ENCODE data around the gene CRIM1. TPM values are rescaled to one million over a fixed set of nuclear protein-coding genes. Genes with fewer than 3 reads are reported as not detected.
A peak's percentile ranks its signal among the peaks of the same experiment; 100 is the strongest.

Gene CRIM1
- total RNA-seq, 2 experiments from 2014 or later, result 3.9 to 5.2 TPM

DNA sequence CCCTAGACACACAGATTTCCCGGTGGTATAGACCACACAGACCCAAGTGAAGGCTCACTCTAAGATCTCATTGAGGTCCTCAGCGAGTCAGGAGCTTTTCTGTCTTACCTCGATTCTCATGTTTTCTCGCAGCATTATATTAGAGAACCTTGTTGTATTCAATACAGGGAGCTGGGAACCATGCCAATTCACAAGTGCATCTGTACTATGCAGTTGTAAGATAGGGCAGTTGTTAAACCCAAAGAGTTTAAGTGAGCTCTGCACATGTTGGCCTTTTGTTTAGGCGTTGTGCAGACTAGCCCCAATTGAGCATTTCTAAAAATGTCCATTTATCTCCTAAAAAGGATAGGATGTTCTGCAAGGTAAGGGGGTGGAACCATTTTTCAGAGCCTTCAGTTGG, 182.8 kb downstream of the CRIM1 start:
- H3K4me1 Mint-ChIP-seq, result no peaks in the 10 kb centered on the region
- no peak overlapping the region for H3K27ac Mint-ChIP-seq
- ATAC-seq, result no peak

DNA sequence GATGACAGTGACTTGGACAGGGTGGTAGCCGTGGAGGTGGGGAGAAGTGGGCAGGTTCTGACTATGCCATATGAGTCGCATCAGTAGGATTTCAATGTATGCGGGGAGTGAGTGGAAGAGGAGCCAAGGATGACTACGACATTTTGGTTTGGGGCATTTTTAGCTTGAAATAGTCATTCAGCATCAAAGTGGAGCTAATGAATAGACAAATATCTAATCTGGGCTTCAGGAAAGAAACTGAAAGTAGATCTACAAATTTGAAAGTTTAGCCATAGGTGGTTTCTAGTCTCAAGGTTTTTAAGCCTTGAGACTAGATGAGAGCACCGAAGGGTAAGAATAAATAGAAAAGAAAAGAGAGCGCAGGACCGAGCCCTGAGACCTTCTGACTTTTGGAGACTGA, 184.1 kb downstream of the CRIM1 start:
- Mint-ChIP-seq H3K27me3 (no peaks in the 10 kb centered on the region), H3K4me1 (no peaks in the 10 kb centered on the region), H3K27ac (no peak overlapping the region), H3K4me3 (no peak overlapping the region), H3K9me3 (ENCODE audit: low read depth) (no peaks in the 10 kb centered on the region), H3K36me3 (ENCODE audit: low read depth) (no peaks in the 10 kb centered on the region)
- POLR2A ChIA-PET, result no interaction called here
- intact Hi-C loops (cut with DNase I, micrococcal nuclease), result no loop called here
- DNase-seq (no peak), ATAC-seq (no peak)
- CTCF ChIA-PET, result interaction anchor here (0.6 kb wide), 1 partner anchor 47 kb away, joined by 3 read pairs; no protein-coding TSS in a partner anchor

More for the DNA sequence above, 182.8 kb downstream of the CRIM1 start:
- no peak for DNase-seq
- ChIA-PET POLR2A (interaction anchor here (0.7 kb wide), 1 partner anchor 180 kb away, joined by 3 read pairs; no protein-coding TSS in a partner anchor), CTCF (no interaction called here)
- Mint-ChIP-seq H3K9me3 (ENCODE audit: low read depth) (no peaks in the 10 kb centered on the region), H3K4me3 (no peak overlapping the region), H3K36me3 (ENCODE audit: low read depth) (no peaks in the 10 kb centered on the region), H3K27me3 (no peaks in the 10 kb centered on the region)
- intact Hi-C loops (cut with DNase I, micrococcal nuclease), result no loop called here

GRCh38 chr2:36540986-36541754, 185.6 kb downstream of the CRIM1 start:
- Mint-ChIP-seq H3K4me3 (no peak overlapping the region), H3K4me1 (no peaks in the 10 kb centered on the region), H3K27me3 (no peaks in the 10 kb centered on the region), H3K27ac (no peak overlapping the region), H3K36me3 (ENCODE audit: low read depth) (no peaks in the 10 kb centered on the region), H3K9me3 (ENCODE audit: low read depth) (no peaks in the 10 kb centered on the region)
- intact Hi-C loops (cut with DNase I, micrococcal nuclease), result no loop called here
- POLR2A ChIA-PET, result no interaction called here
- ATAC-seq (no peak), DNase-seq (no peak)
- CTCF ChIA-PET, result no interaction called here

GRCh38 chr2:36541891-36542595, 186.5 kb downstream of the CRIM1 start:
- CTCF ChIA-PET, result no interaction called here
- no peaks in the 10 kb centered on the region for H3K4me1 Mint-ChIP-seq
- no peaks in the 10 kb centered on the region for H3K9me3 Mint-ChIP-seq (ENCODE audit: low read depth)
- H3K27ac Mint-ChIP-seq, result no peak overlapping the region
- no peak overlapping the region for H3K4me3 Mint-ChIP-seq
- ATAC-seq, result no peak
- intact Hi-C loops (cut with DNase I, micrococcal nuclease), result no loop called here
- no peaks in the 10 kb centered on the region for H3K27me3 Mint-ChIP-seq
- POLR2A ChIA-PET, result no interaction called here
- DNase-seq, result no peak
- no peaks in the 10 kb centered on the region for H3K36me3 Mint-ChIP-seq (ENCODE audit: low read depth)

GRCh38 chr2:36544638-36545338, 189.2 kb downstream of the CRIM1 start:
- H3K27ac Mint-ChIP-seq, result no peak overlapping the region
- no peaks in the 10 kb centered on the region for H3K9me3 Mint-ChIP-seq (ENCODE audit: low read depth)
- intact Hi-C loops (cut with DNase I, micrococcal nuclease), result no loop called here
- H3K36me3 Mint-ChIP-seq (ENCODE audit: low read depth), result peaks cover 19% of the 10 kb centered on the region
- no peaks in the 10 kb centered on the region for H3K27me3 Mint-ChIP-seq
- CTCF ChIA-PET, result interaction anchor here (0.6 to 2.1 kb wide), 3 partner anchors 13 to 198 kb away, joined by 3 to 7 read pairs (median 3); no protein-coding TSS in a partner anchor
- H3K4me1 Mint-ChIP-seq, result peaks cover 9% of the 10 kb centered on the region
- ATAC-seq, result no peak
- H3K4me3 Mint-ChIP-seq, result no peak overlapping the region
- no peak for DNase-seq
- POLR2A ChIA-PET, result no interaction called here

DNA sequence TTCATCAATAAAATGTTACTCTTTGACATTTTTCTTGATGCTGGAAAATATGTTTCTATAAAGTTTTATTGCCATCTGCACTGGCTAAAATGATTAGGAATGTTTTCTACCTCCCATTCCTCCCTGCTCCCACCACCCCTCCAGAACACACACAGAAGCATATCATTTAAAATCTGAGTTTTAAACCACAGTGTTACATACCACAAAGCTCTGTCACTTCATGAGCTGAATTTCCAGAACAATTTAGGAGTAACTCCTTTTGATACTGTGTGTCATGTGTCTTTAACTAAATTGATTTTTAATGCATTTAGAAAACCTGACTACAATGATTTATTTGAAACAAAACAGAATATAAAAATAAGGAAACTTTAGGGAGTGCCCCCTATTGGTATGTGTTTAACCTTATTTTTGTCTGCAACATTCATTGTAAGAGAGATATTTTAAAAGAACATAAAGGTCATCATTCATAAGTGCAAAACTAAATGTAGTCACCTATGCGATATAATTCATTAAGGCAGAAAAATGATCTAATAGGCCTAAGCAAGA, 190.4 kb downstream of the CRIM1 start:
- Mint-ChIP-seq H3K4me3 (no peak overlapping the region), H3K36me3 (ENCODE audit: low read depth) (peaks cover 22% of the 10 kb centered on the region), H3K27me3 (no peaks in the 10 kb centered on the region), H3K4me1 (peaks cover 13% of the 10 kb centered on the region), H3K27ac (no peak overlapping the region), H3K9me3 (ENCODE audit: low read depth) (no peaks in the 10 kb centered on the region)
- DNase-seq, result no peak
- ChIA-PET POLR2A (no interaction called here), CTCF (interaction anchor here (0.8 to 2.1 kb wide), 2 partner anchors 12 to 52 kb away, joined by 3 to 7 read pairs; no protein-coding TSS in a partner anchor)
- ATAC-seq, result no peak
- intact Hi-C loops (cut with DNase I, micrococcal nuclease), result no loop called here

DNA sequence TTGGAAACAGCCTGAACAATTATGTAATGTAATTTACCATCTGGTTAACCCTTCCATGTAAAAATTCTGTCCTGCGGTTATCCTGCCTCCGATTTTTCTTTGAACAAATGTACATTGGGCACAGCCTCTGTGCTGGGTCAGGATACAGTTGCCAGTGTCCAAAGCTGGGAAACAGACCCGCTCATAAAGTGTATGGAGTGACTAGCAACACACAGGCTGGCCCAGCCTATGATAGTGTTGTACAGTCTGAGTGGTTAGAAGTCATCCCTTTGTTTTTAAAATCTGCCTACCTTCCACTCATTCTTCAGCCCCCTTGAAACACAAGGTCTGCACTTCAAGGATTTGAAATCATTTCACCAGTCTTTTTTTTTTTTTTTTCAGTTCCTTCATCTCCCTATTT, 192.3 kb downstream of the CRIM1 start:
- H3K9me3 Mint-ChIP-seq (ENCODE audit: low read depth), result no peaks in the 10 kb centered on the region
- intact Hi-C loops (cut with DNase I, micrococcal nuclease), result no loop called here
- no peak overlapping the region for H3K27ac Mint-ChIP-seq
- ChIA-PET CTCF (no interaction called here), POLR2A (no interaction called here)
- H3K4me1 Mint-ChIP-seq, result peaks cover 13% of the 10 kb centered on the region
- no peaks in the 10 kb centered on the region for H3K27me3 Mint-ChIP-seq
- peaks cover 30% of the 10 kb centered on the region for H3K36me3 Mint-ChIP-seq (ENCODE audit: low read depth)
- ATAC-seq, result no peak
- DNase-seq, result no peak
- H3K4me3 Mint-ChIP-seq, result no peak overlapping the region

DNA sequence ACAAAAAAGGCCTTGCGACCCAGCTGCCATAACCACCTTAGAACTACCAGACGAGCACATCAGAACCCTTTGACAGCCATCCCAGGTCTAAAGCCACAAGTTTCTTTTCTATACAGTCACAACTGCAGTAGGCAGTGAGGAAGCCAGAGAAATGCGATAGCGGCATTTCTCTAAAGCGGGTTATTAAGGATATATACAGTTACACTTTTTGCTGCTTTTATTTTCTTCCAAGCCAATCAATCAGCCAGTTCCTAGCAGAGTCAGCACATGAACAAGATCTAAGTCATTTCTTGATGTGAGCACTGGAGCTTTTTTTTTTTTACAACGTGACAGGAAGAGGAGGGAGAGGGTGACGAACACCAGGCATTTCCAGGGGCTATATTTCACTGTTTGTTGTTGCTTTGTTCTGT, 193.6 kb downstream of the CRIM1 start:
- Mint-ChIP-seq H3K36me3 (ENCODE audit: low read depth) (peaks cover 34% of the 10 kb centered on the region), H3K27me3 (no peaks in the 10 kb centered on the region), H3K27ac (peak overlapping the region; percentile 61), H3K4me1 (peaks cover 13% of the 10 kb centered on the region), H3K9me3 (ENCODE audit: low read depth) (no peaks in the 10 kb centered on the region), H3K4me3 (no peak overlapping the region)
- DNase-seq, result no peak
- intact Hi-C loops (cut with DNase I, micrococcal nuclease), result no loop called here
- ChIA-PET CTCF (interaction anchor here (0.6 kb wide), 1 partner anchor 117 kb away, joined by 3 read pairs; no protein-coding TSS in a partner anchor), POLR2A (interaction anchor here (0.6 kb wide), 1 partner anchor 116 kb away, joined by 5 read pairs; no protein-coding TSS in a partner anchor)
- ATAC-seq, result peak; percentile 86

DNA sequence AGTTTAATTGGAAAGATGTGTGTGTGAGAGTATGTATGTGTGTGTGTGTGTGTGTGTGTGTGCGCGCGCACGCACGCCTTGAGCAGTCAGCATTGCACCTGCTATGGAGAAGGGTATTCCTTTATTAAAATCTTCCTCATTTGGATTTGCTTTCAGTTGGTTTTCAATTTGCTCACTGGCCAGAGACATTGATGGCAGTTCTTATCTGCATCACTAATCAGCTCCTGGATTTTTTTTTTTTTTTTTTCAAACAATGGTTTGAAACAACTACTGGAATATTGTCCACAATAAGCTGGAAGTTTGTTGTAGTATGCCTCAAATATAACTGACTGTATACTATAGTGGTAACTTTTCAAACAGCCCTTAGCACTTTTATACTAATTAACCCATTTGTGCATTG, 194.4 kb downstream of the CRIM1 start:
- Mint-ChIP-seq H3K27me3 (no peaks in the 10 kb centered on the region), H3K4me1 (peaks cover 13% of the 10 kb centered on the region), H3K4me3 (no peak overlapping the region), H3K27ac (no peak overlapping the region), H3K9me3 (ENCODE audit: low read depth) (no peaks in the 10 kb centered on the region), H3K36me3 (ENCODE audit: low read depth) (peaks cover 36% of the 10 kb centered on the region)
- CTCF ChIA-PET, result interaction anchor here (0.7 to 3.0 kb wide), 2 partner anchors 14 to 78 kb away, joined by 3 to 9 read pairs; no protein-coding TSS in a partner anchor
- no peak for ATAC-seq
- POLR2A ChIA-PET, result no interaction called here
- no peak for DNase-seq
- intact Hi-C loops (cut with DNase I, micrococcal nuclease), result no loop called here

DNA sequence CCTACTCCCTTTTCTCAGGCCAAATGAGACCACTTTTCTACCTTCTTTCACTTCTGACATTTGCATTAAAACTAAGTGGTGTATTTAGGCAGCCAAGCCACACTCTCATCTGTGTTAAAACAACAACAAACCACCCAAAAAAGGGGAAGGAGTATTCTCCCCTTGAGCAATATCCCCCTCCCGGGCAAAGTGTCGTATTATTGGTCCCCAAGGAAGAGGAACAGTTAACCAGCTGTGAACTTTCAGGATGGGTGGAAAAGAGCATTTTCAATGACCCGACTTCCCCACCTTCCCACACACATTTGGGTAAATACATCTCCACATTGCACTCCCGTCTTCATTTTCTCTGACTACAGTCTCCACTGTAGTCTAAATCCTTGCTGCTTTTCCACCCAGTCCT, 198.1 kb downstream of the CRIM1 start:
- no peaks in the 10 kb centered on the region for H3K9me3 Mint-ChIP-seq (ENCODE audit: low read depth)
- H3K4me3 Mint-ChIP-seq, result no peak overlapping the region
- ATAC-seq (no peak), DNase-seq (no peak)
- ChIA-PET POLR2A (no interaction called here), CTCF (interaction anchor here (0.7 kb wide), 1 partner anchor 551 kb away, joined by 3 read pairs; no protein-coding TSS in a partner anchor)
- no peaks in the 10 kb centered on the region for H3K27me3 Mint-ChIP-seq
- peaks cover 29% of the 10 kb centered on the region for H3K36me3 Mint-ChIP-seq (ENCODE audit: low read depth)
- no peak overlapping the region for H3K27ac Mint-ChIP-seq
- intact Hi-C loops (cut with DNase I, micrococcal nuclease), result no loop called here
- peaks cover 12% of the 10 kb centered on the region for H3K4me1 Mint-ChIP-seq

DNA sequence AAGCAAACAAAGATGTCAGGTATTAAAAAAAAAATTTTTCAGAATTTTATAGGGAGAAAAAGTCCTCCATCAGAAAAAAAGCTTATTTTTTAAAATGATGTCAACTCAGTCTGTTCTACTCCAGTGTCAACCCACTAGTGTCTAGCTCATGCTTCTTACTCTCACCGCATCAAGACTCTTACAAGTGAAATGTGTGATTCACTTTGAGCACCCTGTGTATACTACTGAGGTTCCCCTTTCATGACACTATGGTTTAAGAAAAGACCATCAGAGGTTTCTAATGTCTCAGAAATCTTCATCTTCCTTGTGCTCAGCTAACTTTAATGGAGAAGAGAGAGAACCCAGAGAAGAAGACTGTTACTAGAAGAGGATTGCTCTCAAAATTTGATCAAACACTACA, 199.0 kb downstream of the CRIM1 start:
- H3K27me3 Mint-ChIP-seq, result no peaks in the 10 kb centered on the region
- no peak overlapping the region for H3K27ac Mint-ChIP-seq
- ChIA-PET POLR2A (no interaction called here), CTCF (interaction anchor here (0.9 kb wide), 1 partner anchor 11 kb away, joined by 3 read pairs; no protein-coding TSS in a partner anchor)
- ATAC-seq (no peak), DNase-seq (no peak)
- peaks cover 4% of the 10 kb centered on the region for H3K4me1 Mint-ChIP-seq
- no peak overlapping the region for H3K4me3 Mint-ChIP-seq
- H3K9me3 Mint-ChIP-seq (ENCODE audit: low read depth), result no peaks in the 10 kb centered on the region
- peaks cover 25% of the 10 kb centered on the region for H3K36me3 Mint-ChIP-seq (ENCODE audit: low read depth)
- intact Hi-C loops (cut with DNase I, micrococcal nuclease), result no loop called here

All from activated CD4-positive, alpha-beta T cell treated with anti-CD3 and anti-CD28 coated beads for 36 hours (primary cell).